HepG2 (cell line): ENCODE measurements around the gene CD320. TPM values are rescaled to one million over a fixed set of nuclear protein-coding genes. Genes with fewer than 3 reads are reported as not detected.

ENCODE experiments used
- BCL6 ChIP-seq: IDR thresholded peaks from 2 replicates; pipeline ENCODE4 v1.6.1; 2016; ENCODE audit warnings: missing genetic modification reagents, missing compliant biosample characterization
- DNMT1 ChIP-seq: sonication (generic); formaldehyde crosslinking; IDR thresholded peaks from 2 replicates; pipeline ENCODE4 v1.5.1; 2020; ENCODE audit warnings: mild to moderate bottlenecking, missing genetic modification reagents
- FOXO1 ChIP-seq: sonication (generic); formaldehyde crosslinking; IDR thresholded peaks from 2 replicates; pipeline ENCODE4 v1.4.0; 2020; ENCODE audit warnings: missing genetic modification reagents
- FUBP1 ChIP-seq: sonication (generic); formaldehyde crosslinking; IDR thresholded peaks from 2 replicates; pipeline ENCODE4 v1.5.1; 2020; ENCODE audit warnings: missing genetic modification reagents, mild to moderate bottlenecking, borderline replicate concordance
- KLF9 ChIP-seq: IDR thresholded peaks from 2 replicates; pipeline ENCODE4 v1.6.1; 2016; ENCODE audit warnings: low read depth
- LCORL ChIP-seq, 2 experiments: fragments of 450-650 bp in 1 of 2; sonication (generic) in 1 of 2; formaldehyde crosslinking in 1 of 2; IDR thresholded peaks; 2 replicates each; pipeline versions ENCODE4 v1.5.0 to v1.6.1; 2017 to 2020; ENCODE audit warnings: antibody characterized with exemption in 1 of 2, missing genetic modification reagents in 1 of 2
- MAFF ChIP-seq: IDR thresholded peaks from 2 replicates; pipeline ENCODE4 v1.6.1; 2011; ENCODE audit warnings: low read depth, low read length, improper control_type of control experiment
- NFIC ChIP-seq: IDR thresholded peaks from 2 replicates; pipeline ENCODE4 v1.6.1; 2012; ENCODE audit warnings: mild to moderate bottlenecking, low read length, inconsistent platforms
- TBL1XR1 ChIP-seq: fragments of 150-350 bp; IDR thresholded peaks from 2 replicates; pipeline ENCODE4 v1.6.1; 2014; ENCODE audit warnings: borderline replicate concordance, low read length; ENCODE audit not compliant: partially characterized antibody
- TERF1 ChIP-seq: sonication (generic); formaldehyde crosslinking; IDR thresholded peaks from 2 replicates; pipeline ENCODE4 v1.8.0; 2022; ENCODE audit warnings: mild to moderate bottlenecking, missing genetic modification reagents, moderate library complexity
- TFE3 ChIP-seq: IDR thresholded peaks from 2 replicates; pipeline ENCODE4 v1.6.1; 2016
- THAP11 ChIP-seq: IDR thresholded peaks from 2 replicates; pipeline ENCODE4 v1.6.1; 2016; ENCODE audit warnings: missing biosample characterization, missing genetic modification reagents
- ZBTB33 ChIP-seq: sonication (generic); formaldehyde crosslinking; IDR thresholded peaks from 2 replicates; pipeline ENCODE4 v1.4.0; 2020; ENCODE audit warnings: missing genetic modification reagents
- ZNF124 ChIP-seq: sonication (generic); formaldehyde crosslinking; IDR thresholded peaks from 2 replicates; pipeline ENCODE4 v1.4.0; 2020; ENCODE audit warnings: missing genetic modification reagents
- ZNF138 ChIP-seq: sonication (generic); formaldehyde crosslinking; IDR thresholded peaks from 2 replicates; pipeline ENCODE4 v1.5.0; 2020; ENCODE audit warnings: mild to moderate bottlenecking, low read depth, missing genetic modification reagents
- ZNF543 ChIP-seq: sonication (generic); formaldehyde crosslinking; IDR thresholded peaks from 2 replicates; pipeline ENCODE4 v1.4.0; 2020; ENCODE audit warnings: mild to moderate bottlenecking, missing genetic modification reagents
- ZNF614 ChIP-seq: IDR thresholded peaks from 2 replicates; pipeline ENCODE4 v1.6.1; 2018; ENCODE audit warnings: missing biosample characterization, missing genetic modification reagents, inconsistent platforms, borderline replicate concordance
- ZNF713 ChIP-seq: sonication (generic); formaldehyde crosslinking; IDR thresholded peaks from 2 replicates; pipeline ENCODE4 v1.4.0; 2020; ENCODE audit warnings: mild to moderate bottlenecking, missing genetic modification reagents
- ZNF768 ChIP-seq: sonication (generic); formaldehyde crosslinking; IDR thresholded peaks from 2 replicates; pipeline ENCODE4 v1.4.0; 2020; ENCODE audit warnings: missing genetic modification reagents
- ZNF773 ChIP-seq: sonication (generic); formaldehyde crosslinking; IDR thresholded peaks from 2 replicates; pipeline ENCODE4 v1.4.0; 2020; ENCODE audit warnings: missing genetic modification reagents, borderline replicate concordance
- ZNF800 ChIP-seq: sonication (generic); formaldehyde crosslinking; IDR thresholded peaks from 2 replicates; pipeline ENCODE4 v1.4.0; 2020; ENCODE audit warnings: missing genetic modification reagents
- polyA plus RNA-seq, 8 experiments: library from polyadenylated mRNA; depleted of rRNA in 3 of 8; stranded (reverse) in 7 of 8; unstranded in 1 of 8; fragments of >200 nt; fragmentation: Illumina TruSeq in 4 of 8; extraction: Trizol in 4 of 8; gene quantifications; 2 replicates each; pipeline versions ENCODE4 v1.2.1 to v1.2.3, GENCODE V29; 2011 to 2016; ENCODE audit warnings: low read depth in 4 of 8, missing spikeins in 1 of 8, mixed read lengths in 1 of 8; ENCODE audit not compliant: insufficient read depth in 1 of 8
- total RNA-seq, 5 experiments: library from RNA; depleted of rRNA; stranded (reverse); fragments of >200 nt; fragmentation: Illumina TruSeq; extraction: Trizol; gene quantifications; 2 replicates each; pipeline ENCODE4 v1.2.3, GENCODE V29; 2016; ENCODE audit warnings: low read depth in 1 of 5

CD320 gene
- total and polyA plus RNA-seq, 2 of the 13 experiments (the other 11 are each of a cell fraction or from before 2014, with no cell fraction given), result 83.1 to 99.9 TPM

- TF ChIP-seq ZNF800, result peak; percentile 73; the same call in 1 of the 2 replicates
- TF ChIP-seq ZNF124 (CRISPR knock-in tag), result peak; percentile 67; the same call in 1 of the 2 replicates
- peak; percentile 81 for TF ChIP-seq ZNF768 (CRISPR knock-in tag)
- TF ChIP-seq ZNF713 (CRISPR knock-in tag), result 0 out of 2 replicates have a peak, but pooled peaks have one; percentile 40
- TF ChIP-seq TERF1 (CRISPR knock-in tag), result no peak
- TF ChIP-seq BCL6 (CRISPR knock-in tag), result peak; percentile 92
- TF ChIP-seq KLF9, result no peak
- peak; percentile 77; the same call in 1 of the 2 replicates for TF ChIP-seq LCORL (IDR thresholded peaks at IDR 0.05)
- peak; percentile 94 for TF ChIP-seq LCORL (CRISPR knock-in tag; IDR thresholded peaks at IDR 0.05)
- peak; percentile 58 for TF ChIP-seq THAP11 (CRISPR knock-in tag)
- TF ChIP-seq MAFF, result no peak
- no peak for TF ChIP-seq DNMT1 (CRISPR knock-in tag)
- no peak for TF ChIP-seq ZNF773 (CRISPR knock-in tag)
- no peak for TF ChIP-seq FUBP1 (CRISPR knock-in tag)
- TF ChIP-seq ZNF138 (CRISPR knock-in tag), result no peak
- peak; percentile 95 for TF ChIP-seq FOXO1 (CRISPR knock-in tag)
- TF ChIP-seq ZNF543, result no peak
- TF ChIP-seq TBL1XR1, result peak; percentile 78
- peak; percentile 64 for TF ChIP-seq ZBTB33 (CRISPR knock-in tag)
- TF ChIP-seq ZNF614, result peak; percentile 96
- peak; percentile 77 for TF ChIP-seq TFE3 (CRISPR knock-in tag)
- peak; percentile 88 for TF ChIP-seq NFIC
These were observed 48.9 kb upstream of the CD320 start (continued) for GRCh38 chr19:8357007-8357521.
